ENCODE measurements around the gene RPS25. TPM values are rescaled to one million over a fixed set of nuclear protein-coding genes. Genes with fewer than 3 reads are reported as not detected.

Gene RPS25
- total and polyA plus RNA-seq, 10 donors, result 945 to 5,214 (median 1,205) TPM

DNA sequence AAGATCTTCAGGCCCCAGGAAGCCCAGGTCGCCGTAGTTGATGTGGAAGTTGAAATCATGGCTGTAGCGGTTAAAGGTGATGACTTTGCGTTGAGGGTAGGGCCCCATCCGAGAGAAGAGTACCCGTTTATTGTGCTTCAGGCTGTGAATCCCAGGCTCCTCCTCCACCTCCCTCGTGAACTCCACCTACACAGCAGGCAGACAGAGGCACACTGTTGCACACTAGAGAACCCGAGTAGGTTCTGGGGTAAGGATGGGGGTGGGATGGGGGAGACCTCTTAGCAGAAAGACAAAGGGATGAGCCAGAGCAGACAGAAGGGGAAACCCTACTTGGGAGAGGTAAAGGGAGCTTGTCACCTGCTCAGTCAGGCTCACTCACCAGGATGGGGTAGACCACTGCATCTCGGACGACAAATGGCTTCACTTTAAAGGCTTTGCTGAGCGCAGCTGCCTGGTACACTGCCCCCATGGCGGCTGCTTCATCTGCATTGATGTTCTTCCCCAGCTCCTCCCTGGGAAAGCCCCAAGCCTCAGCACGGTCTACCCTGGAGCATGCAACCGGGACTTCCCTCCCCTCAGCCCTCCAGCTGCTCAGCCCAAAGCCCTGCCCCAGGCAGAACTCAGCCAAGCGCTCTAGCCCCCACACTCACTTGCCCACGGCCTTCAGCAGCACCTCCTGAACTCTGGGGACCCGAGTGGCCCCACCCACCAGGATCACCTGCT lies 33.5 kb upstream of the RPS25 start:
- Histone ChIP-seq H3K4me1 (peaks cover 13 to 42% (median 19%) of the 10 kb centered on the region in 6 donors), H3K36me3 (peaks cover 4 to 89% (median 84%) of the 10 kb centered on the region in 6 donors), H3K27ac (no peak overlapping the region), H3K27me3 (replicated peaks in 1 of 7) (no peaks in the 10 kb centered on the region), H3K9me3 (no peaks in the 10 kb centered on the region), H3K4me3 (no peak overlapping the region)
- TF ChIP-seq POLR2A (IDR thresholded peaks at IDR 0.05) (no peak), POLR2AphosphoS5 (IDR thresholded peaks at IDR 0.05) (peak in 1 of 3 donors; percentile 19)
- intact Hi-C loops (cut with DNase I; ENCODE audit: low total_unique reads), result no loop called here
- DNase-seq, result peak; percentile 72
- WGBS, 5 donors, result 62 to 74% (median 72%) methylated on average over 17 of the region's 17 CpGs

- no peak overlapping the region for H3K4me3 ChIP-seq
- intact Hi-C loops (cut with DNase I; ENCODE audit: low total_unique reads), result no loop called here
- no peak for TF ChIP-seq CTCF (IDR thresholded peaks at IDR 0.05 in 8 of 11, conservative IDR thresholded peaks at IDR 0.05 in 3 of 11)
- TF ChIP-seq POLR2A (IDR thresholded peaks at IDR 0.05), result no peak
- no peak for TF ChIP-seq POLR2AphosphoS5 (IDR thresholded peaks at IDR 0.05)
- H3K4me1 ChIP-seq, result peaks cover 0 to 17% (median 4%) of the 10 kb centered on the region in 6 donors
- no peak overlapping the region for H3K27ac ChIP-seq
- H3K9me3 ChIP-seq, result no peaks in the 10 kb centered on the region
- DNase-seq, result peak; percentile 60
- H3K36me3 ChIP-seq, result peaks cover 4 to 100% (median 89%) of the 10 kb centered on the region in 6 donors
- H3K27me3 ChIP-seq (replicated peaks in 1 of 7), result no peaks in the 10 kb centered on the region
- WGBS, 5 donors, result 92 to 97% (median 93%) methylated on average over 7 of the region's 7 CpGs
Measured at GRCh38 chr11:119049081-119049480, 30.9 kb upstream of the RPS25 start.

GRCh38 chr11:119048644-119049043 lies 30.5 kb upstream of the RPS25 start:
- H3K9me3 ChIP-seq, result no peaks in the 10 kb centered on the region
- no peaks in the 10 kb centered on the region for H3K27me3 ChIP-seq (replicated peaks in 1 of 7)
- H3K36me3 ChIP-seq, result peaks cover 4 to 95% (median 85%) of the 10 kb centered on the region in 6 donors
- no peak overlapping the region for H3K27ac ChIP-seq
- WGBS, 5 donors, result 84 to 96% (median 94%) methylated on average over 9 of the region's 9 CpGs
- TF ChIP-seq CTCF (IDR thresholded peaks at IDR 0.05 in 8 of 11, conservative IDR thresholded peaks at IDR 0.05 in 3 of 11) (no peak), POLR2A (IDR thresholded peaks at IDR 0.05) (no peak), POLR2AphosphoS5 (IDR thresholded peaks at IDR 0.05) (no peak)
- intact Hi-C loops (cut with DNase I; ENCODE audit: low total_unique reads), result no loop called here
- peak; percentile 48 for DNase-seq
- peaks cover 0 to 14% (median 4%) of the 10 kb centered on the region in 6 donors for H3K4me1 ChIP-seq
- H3K4me3 ChIP-seq, result no peak overlapping the region

DNA sequence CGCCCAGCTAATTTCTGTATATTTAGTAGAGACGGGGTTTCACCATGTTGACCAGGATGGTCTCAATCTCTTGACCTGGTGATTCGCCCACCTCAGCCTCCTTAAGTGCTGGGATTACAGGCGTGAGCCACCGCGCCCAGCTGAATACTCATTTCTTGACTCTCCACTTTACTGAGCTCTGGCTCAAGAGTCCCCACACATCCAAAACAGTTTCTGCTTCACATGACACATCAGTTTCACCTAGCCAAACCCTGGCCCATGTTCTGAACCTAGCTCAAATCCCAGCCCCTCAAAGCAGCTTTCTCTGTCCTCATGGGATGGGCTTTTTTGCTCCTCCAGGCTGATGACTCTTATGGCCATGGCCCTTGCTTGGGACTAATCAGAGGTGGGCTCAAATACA lies 29.1 kb upstream of the RPS25 start:
- DNase-seq, result peak; percentile 3
- TF ChIP-seq POLR2AphosphoS5 (IDR thresholded peaks at IDR 0.05), result no peak
- no peak for TF ChIP-seq CTCF (IDR thresholded peaks at IDR 0.05 in 8 of 11, conservative IDR thresholded peaks at IDR 0.05 in 3 of 11)
- Histone ChIP-seq H3K9me3 (no peaks in the 10 kb centered on the region), H3K4me1 (peaks cover 0 to 9% (median 4%) of the 10 kb centered on the region in 6 donors), H3K4me3 (no peak overlapping the region), H3K27me3 (replicated peaks in 1 of 7) (no peaks in the 10 kb centered on the region), H3K36me3 (peaks cover 2 to 81% (median 71%) of the 10 kb centered on the region in 6 donors), H3K27ac (no peak overlapping the region)
- intact Hi-C loops (cut with DNase I; ENCODE audit: low total_unique reads), result no loop called here
- WGBS, 5 donors, result 80 to 94% (median 89%) methylated on average over 6 of the region's 6 CpGs
